Activated CD4-positive, alpha-beta T cell treated with anti-CD3 and anti-CD28 coated beads, Interleukin-2, amount 50 U/mL, for 4 hours (primary cell): ENCODE measurements around the gene CUBN.
A peak's percentile ranks its signal among the peaks of the same experiment; 100 is the strongest.

Experiments used
- DNase-seq, 2 experiments: peaks; one replicate each; pipeline ENCODE4 v3.0.0-alpha.2; 2020

The CUBN gene

DNA sequence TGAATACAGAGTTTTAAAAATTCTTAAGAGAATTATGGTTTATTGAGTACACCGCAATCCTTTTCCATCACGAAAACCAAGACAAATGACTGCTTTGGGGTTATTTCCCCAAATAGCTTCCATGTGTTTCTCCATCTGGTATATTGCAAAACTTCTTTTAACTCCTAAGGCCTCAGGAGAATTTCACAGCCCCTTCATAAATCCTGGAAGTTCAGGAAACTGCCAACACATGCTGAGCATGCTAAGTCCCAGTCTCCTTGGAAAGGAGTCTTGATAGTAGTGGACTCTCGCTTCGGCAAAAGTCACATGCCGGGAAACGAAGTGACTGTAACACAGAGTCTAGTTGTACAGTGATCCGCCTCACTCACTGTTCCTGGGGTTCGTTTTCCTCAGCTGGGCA lies 224.3 kb downstream of the CUBN start:
- DNase-seq = no peak

GRCh38 chr10:16904639-16905061 lies 225.0 kb downstream of the CUBN start:
- no peak for DNase-seq

DNA sequence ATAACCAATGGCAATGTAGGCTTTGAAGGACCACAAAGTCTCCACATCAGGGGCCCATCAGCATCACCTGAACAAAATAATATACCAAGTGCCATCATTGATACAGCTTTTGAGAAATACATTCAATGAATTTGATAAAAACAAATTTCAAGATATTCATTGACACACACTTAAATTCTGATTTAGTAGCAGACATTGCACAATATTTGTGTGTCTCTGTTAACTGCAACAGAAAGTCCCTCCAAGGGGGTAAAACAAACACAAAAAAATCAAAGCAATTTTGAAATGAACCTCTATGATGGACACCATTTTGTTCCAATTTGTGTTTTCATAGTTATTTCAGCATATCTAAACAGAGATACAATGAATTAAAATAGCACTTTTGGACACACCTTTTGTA lies 225.6 kb downstream of the CUBN start:
- no peak for DNase-seq

DNA sequence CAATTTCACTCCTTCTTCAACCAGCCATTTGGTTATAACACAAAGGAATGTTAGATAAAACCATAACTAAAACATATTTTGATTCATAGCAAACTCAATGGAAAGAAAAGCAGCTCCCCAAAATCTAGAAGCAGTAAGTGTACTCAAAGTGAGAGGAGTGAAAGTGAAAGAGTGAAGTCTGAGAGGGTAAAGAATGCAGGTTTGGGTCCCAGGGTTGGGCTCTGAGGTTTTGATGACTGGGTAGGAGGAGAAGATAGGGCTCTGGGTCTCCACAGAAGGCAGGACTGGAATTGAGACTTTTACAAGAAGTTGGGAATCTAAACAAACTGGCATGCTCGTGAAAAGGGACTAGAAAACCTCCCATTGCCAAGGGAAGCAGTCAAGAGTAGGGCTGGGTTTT lies 227.0 kb downstream of the CUBN start:
- DNase-seq = no peak

DNA sequence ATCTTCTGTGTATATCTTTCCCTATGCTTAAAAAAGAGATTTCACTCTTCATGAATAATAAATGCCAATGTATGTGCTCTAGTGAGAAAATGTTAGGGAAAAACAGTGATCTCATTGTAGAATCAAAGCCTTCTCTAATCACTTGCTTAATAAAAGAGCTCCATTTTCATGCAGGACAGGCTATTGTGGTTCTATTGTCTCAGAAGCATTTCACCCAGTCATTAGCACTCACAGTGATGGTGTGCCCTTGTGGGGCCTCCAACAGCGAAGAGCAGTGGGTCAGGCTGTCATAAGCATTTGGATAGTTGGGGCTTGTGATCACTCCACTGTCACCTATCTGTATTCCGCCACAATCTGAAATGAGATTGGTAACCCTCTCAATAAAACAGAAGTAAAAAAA lies 228.5 kb downstream of the CUBN start:
- no peak for DNase-seq

- no peak for DNase-seq
Measured at GRCh38 chr10:16896993-16897392, 232.6 kb downstream of the CUBN start.

DNA sequence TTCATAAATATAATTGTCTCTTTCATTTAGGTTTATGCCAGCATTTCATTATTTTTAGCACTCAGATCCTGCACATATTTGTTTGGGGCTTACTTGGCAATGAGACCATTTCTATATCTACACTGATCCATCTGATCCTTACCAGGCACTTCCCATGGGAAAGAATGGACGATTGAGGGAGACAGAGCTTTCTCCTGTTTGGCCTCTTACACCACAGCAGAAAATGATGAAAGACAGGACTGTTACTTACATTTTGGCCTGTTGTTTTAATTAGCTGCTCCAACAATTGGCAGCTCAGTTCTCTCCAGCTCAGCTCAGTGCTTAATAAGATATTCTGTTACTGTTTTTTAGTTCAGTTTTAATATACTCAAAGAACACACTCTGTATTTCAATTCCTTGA lies 234.8 kb downstream of the CUBN start:
- no peak for DNase-seq

DNA sequence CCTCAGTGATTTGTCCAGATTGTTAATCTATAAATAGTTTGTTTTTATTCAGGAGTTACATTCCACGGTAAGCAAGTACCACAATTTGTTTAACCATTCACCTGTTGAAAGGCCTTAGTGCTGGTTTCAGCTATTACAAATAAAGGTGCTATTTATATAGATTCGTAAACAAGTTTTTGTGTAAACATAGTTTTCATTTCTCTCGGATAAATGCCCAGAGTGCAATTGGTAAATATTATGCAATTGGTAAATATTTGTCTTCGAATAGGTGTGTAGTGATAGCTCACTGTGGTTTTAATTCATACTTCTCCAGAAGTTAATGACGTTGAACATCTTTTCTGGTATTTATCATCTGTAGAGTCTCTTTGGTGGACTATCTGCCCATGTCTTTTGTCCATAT lies 235.9 kb downstream of the CUBN start:
- no peak for DNase-seq

DNA sequence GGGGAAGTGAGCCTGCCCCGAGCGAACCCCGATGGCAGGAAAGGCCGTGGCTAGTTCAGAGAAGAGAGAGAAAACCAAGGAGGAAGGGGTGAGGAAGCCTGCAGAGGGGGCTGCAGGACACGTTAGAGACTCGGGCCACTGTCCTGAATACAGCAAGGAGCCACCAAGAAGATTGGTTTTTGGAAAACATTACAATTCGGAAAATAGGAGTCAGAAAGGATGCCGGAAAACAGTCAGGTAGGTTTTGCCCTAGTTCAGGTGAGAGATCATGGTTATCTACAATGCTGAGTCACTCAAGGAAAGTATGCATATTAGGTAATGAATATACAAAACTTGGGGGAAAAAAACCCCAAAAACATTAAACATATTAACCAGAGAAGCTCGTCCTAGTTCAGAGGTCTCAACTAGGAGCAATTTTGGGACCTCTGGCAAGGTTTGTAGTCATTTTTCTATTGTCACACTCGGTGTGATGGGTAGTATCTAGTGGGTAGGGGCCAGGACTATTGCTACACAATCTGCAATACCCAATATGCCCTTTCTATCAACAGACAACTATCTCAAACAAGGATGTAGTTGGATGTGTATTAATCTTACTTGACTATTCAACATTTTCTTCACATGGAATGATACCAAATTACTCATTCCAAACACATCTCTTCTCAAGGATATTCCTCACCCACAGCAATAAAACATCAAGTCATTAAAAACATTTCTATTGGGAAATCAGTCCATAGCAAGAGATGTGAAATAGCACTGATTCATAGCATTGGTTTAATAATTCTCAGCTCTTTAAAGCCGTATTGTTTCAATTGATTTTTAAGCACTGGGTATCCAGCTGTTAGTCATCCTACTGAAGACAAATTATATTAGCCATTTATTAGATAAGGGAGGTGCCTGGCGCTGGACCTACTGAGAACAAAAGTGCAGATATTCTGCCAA lies 238.0 kb downstream of the CUBN start:
- DNase-seq = peak; percentile 54 to 66

GRCh38 chr10:16890691-16891090 lies 238.9 kb downstream of the CUBN start:
- no peak for DNase-seq

DNA sequence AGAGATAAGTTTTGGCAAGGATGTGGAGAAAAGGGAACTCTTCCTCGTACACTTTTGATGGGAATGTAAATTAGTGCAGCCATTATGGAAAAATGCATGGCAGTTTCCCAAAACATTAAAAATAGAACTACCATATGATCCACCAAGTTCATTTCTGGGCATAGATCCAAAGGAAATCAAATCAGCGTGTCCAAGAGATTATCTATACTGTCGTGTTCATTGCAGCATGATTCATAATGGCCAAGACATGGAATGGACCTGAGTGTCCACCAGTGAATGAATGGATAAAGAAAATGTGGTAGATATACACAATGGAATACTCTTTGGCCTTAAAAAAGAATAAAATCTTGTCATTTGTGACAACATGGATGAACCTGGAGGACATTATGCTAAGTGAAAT lies 242.0 kb downstream of the CUBN start:
- no peak for DNase-seq

DNA sequence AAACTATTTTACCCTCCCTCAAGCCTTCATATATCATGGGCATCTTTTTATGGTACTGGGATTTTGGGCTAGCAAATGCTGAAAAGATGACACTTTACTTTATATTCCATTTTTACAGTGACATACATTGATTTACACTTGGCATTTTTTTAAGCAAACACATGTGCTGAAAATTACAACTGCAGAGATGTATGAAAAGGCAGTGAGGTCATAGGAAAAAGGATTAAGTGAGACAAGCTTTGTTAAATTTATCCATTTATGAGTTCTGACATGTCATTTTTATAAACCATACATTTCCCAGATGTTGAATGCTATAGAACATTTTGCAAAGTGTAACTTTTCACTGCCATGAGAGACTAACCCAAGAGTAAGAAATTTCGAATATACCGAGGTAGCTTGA lies 243.6 kb downstream of the CUBN start:
- no peak for DNase-seq

GRCh38 chr10:16884497-16884896 lies 245.1 kb downstream of the CUBN start:
- no peak for DNase-seq

- DNase-seq = no peak
Measured at GRCh38 chr10:16883084-16883483, 246.5 kb downstream of the CUBN start.

- no peak for DNase-seq
Measured at GRCh38 chr10:16870331-16870730, 259.3 kb downstream of the CUBN start.

GRCh38 chr10:16867990-16868389 lies 261.6 kb downstream of the CUBN start:
- no peak for DNase-seq

DNA sequence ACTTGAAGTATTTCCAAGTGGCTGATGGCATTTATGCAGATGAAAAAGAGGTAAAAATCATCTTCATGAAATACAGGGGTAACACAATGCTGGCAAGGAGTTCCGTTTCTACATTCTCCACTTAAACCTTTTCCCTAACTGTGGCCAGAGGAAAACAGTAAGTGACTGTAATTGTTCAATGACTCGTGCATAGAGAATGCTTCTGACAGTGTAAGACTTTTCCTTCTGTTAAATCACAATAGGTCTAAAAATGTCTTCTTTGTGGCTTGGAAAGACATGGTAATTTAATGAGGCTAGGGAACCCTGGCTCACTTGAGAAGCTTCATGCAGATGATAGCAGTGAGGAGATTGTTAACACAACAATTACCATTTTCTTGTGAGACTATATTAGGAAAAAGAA lies 262.1 kb downstream of the CUBN start:
- DNase-seq = no peak

- DNase-seq = no peak
Measured at GRCh38 chr10:16866541-16867275, 262.9 kb downstream of the CUBN start.

DNA sequence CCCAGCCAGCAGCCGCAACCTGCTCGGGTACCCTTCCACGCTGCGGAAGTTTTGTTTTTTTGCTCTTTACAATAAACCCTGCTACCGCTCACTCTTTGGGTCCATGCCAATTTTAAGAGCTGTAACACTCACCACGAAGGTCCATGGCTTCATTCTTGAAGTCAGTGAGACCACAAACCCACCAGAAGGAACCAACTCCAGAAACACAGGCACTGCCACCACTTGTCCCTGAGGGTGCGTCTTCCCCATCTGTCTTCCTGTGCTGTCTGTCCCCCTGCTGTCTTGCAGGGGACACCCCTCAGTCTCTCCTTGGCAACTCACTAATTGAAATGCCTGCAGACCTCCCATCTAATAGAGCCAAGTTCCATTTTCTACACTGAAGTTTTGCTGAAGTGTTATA lies 263.8 kb downstream of the CUBN start:
- no peak for DNase-seq

DNA sequence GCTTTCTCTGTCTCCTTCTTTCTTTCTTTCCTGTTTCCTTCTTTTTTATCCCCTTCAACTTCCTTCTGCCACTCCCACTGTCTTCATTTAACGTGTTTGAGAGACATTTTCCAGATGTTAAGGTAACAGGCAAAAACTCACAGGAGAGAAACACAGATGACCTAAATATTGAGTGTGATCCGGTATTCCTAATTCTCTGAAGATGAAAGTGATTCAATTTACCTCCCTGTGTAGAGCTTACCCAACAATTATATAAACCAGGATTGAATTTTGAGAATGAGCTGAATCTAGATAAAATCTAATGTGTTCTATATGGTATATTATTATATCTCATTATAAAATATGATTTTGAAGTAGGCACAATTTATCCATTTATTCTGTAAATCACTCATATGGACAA lies 265.8 kb downstream of the CUBN start:
- no peak for DNase-seq

DNA sequence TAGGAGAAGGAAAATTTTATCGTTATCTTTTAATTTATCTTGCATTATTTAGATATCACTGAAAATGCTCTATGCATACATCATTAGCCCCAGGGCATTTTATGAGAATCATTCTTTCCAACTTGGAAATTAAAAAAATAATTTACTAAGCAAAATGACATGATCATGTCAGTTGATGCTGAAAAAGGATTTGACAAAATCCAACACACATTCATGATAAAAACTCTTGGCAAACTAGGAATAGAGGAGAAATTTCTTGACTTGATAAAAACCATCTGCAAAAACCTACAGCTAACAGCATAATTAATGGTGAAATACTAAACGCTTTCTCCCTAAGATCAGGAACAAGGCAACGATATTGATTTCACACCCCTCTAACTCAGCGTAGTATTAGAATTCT lies 272.2 kb downstream of the CUBN start:
- DNase-seq = no peak

- no peak for DNase-seq
Measured at GRCh38 chr10:16856567-16856966, 273.0 kb downstream of the CUBN start.

GRCh38 chr10:16856092-16856491 lies 273.5 kb downstream of the CUBN start:
- DNase-seq = no peak

- DNase-seq = no peak
Measured at GRCh38 chr10:16854623-16855022, 275.0 kb downstream of the CUBN start.
